Central memory CD4-positive, alpha-beta T cell (primary cell): ENCODE measurements around the gene GPALPP1.
"Not testable (repeated sequence)": the region's sequence is repeated elsewhere in the genome, so short reads cannot be mapped to it uniquely, and the experiment has no call there.

Experiments used
- DNase-seq: peaks from one replicate; pipeline ENCODE4 v3.0.0; 2022
- total RNA-seq, 3 experiments: gene quantifications; one replicate each; lab custom pipeline; 2026; lab: John Stamatoyannopoulos, UW

Gene GPALPP1, protein sequence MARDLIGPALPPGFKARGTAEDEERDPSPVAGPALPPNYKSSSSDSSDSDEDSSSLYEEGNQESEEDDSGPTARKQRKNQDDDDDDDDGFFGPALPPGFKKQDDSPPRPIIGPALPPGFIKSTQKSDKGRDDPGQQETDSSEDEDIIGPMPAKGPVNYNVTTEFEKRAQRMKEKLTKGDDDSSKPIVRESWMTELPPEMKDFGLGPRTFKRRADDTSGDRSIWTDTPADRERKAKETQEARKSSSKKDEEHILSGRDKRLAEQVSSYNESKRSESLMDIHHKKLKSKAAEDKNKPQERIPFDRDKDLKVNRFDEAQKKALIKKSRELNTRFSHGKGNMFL
- total RNA-seq: 40.0 to 66.7 (median 40.3) reads per million in 3 experiments

GRCh38 chr13:44989071-44989889, at the start of gene GPALPP1, which contains the start of gene NUFIP1:
TSS of gene GPALPP1 (plus strand) at chr13:44989538. CDS start at chr13:44989655, 117 bp downstream.
TSS of gene NUFIP1 (minus strand) at chr13:44989471. CDS start at chr13:44989436, 35 bp downstream.
- peak; percentile 89 for DNase-seq

DNA sequence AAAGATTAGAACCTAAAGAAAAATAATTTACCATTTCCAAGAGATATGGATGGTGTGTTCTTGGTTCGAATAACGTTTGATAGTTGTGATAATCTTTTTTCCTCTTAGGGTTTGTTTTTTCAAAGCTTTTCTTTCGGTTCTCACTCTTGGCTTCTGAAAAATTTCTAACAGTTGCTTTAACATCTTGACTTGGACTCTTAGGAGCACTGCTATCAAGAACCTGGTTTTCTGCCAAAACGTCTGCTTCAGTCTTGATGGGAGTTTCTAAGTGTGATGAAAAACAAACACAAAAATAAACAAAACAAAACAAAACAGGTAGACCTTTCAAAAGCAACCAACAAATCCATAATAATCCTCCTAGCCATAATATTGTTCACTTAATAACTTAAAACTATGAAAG, 45.9 kb upstream of the GPALPP1 start:
- not testable (repeated sequence) for DNase-seq

DNA sequence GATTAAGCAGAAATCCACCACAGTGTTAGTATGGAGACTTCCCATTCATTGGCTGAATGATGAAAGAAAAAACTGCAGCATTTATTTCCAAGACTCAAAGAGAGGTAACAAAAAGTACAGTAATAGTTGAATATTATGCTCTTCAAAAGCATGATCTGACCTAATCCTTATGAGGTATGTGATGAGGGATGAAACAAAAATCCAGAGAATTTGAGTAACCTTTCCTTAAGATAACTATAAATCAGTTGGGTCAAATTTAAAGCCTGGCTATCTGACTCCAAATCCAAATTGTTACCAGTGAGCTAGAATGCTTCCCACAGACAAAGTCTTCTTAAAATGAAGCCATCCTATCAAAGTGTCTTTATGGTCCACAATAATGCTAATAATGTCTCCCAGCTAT, 38.2 kb upstream of the GPALPP1 start:
- no peak for DNase-seq

GRCh38 chr13:44952671-44953070, 36.7 kb upstream of the GPALPP1 start:
- DNase-seq: no peak

DNA sequence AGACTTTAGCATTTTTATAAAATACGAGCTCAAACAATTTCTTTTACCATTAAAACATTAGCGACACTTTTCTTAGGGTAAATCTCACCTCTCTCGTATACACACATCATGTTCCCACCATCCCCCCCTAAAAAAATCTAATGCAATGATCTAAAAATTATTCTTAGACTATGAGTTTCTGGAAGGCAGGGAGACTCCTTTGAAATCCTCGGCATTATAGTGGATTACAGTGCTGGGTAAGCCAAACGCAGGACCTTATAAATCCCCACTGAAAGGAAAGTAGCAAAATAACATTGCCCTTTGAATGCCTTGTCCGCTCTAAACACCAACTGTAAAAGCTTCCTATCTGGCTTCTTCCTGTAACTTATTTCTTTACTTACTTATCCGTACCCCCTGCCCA, 35.1 kb upstream of the GPALPP1 start:
- DNase-seq: no peak

DNA sequence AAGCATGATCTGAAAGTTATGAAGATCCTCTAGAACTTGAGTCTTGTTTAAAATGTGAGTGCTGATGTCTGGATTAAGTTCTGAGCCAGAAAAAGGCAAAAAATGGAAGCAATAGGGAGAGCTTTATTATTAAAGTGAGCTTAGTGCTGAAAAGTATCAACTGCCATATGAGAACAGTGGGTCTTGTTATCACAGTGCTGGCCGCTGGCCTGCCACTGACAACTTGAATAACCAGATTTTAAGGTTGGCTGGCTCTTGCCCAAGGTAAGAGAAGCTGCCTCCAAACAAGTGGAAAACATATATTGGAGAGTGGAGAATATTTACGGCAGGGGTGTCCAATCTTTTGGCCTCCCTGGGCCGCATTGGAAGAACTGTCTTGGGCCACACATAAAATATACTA, 33.9 kb upstream of the GPALPP1 start:
- no peak for DNase-seq

- no peak for DNase-seq
These were observed 27.3 kb upstream of the GPALPP1 start for GRCh38 chr13:44961997-44962396.

- no peak for DNase-seq
These were observed 21.5 kb upstream of the GPALPP1 start for GRCh38 chr13:44967704-44968433.

GRCh38 chr13:44968434-44968815, 20.9 kb upstream of the GPALPP1 start:
- DNase-seq: no peak

GRCh38 chr13:44969551-44970484, 19.5 kb upstream of the GPALPP1 start:
- DNase-seq: no peak

DNA sequence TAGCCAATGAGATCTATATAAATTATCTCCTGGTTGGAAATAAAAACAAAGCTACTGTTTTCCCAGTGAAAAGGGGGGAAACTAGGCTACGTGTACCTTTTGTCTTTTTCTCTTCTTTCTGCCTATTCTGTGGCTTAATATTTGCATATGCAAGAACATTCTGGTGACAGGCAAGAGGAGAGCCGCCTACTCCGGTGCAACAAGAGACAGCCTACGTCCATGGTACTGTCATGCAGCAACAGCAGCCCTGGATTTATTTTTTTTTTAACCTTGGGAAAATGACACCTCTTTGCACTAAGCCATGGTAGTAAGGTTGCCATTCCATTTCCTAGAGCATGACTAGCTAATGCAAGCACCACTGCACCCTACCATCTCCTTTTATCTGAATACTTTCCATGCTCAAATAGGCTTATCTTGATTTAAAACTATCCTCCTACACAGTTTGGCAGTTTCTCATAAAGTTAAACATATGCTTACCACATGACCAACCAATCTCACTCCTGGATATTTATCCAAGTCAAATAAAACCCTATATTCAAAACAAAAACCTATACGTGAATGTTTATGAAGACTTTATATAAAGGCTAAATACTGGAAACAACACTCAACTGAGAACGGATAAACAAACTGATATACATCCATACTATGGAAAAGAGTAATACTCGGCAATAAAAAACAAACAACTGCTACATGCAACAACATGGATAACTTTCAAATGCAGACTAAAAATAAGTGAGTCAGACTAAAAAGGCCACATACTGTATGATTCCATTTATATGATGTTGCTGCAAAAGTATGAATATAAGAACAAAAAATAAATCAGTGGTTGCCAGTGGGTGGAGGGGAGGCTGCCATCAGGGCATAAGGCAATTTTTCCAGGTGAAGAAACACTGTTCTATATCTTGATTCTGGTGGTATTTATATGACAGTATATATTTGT, 17.4 kb upstream of the GPALPP1 start:
- no peak for DNase-seq

DNA sequence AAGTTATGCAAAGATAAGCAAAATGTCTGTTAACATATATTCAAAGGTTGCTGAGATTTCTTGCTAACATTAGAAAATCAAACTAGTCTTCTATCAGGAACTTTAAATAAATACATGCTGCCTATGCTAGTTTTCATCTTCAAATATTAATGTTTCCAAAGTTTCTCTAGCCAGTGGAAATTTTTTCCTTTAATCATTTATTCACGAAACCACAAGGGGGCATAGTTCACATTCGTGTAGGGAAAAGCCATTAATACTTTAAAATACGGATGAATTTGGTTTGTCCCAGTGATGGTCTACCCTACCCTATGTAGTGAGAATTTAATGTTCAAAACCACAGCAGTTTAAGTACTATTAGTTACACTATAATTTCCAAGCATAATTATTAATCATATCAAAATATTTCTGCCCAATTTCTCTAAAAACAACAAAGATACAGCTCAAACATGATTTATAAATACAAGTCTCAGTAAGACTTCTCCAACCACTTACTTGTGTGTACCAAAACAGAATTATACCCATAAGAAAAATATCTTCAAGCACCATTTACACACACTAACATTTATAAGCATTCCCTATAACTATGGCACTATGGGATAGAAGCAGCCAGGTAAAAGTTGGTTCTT, 16.3 kb upstream of the GPALPP1 start:
- DNase-seq: peak; percentile 3

GRCh38 chr13:44974056-44974793, 15.1 kb upstream of the GPALPP1 start:
- no peak for DNase-seq

DNA sequence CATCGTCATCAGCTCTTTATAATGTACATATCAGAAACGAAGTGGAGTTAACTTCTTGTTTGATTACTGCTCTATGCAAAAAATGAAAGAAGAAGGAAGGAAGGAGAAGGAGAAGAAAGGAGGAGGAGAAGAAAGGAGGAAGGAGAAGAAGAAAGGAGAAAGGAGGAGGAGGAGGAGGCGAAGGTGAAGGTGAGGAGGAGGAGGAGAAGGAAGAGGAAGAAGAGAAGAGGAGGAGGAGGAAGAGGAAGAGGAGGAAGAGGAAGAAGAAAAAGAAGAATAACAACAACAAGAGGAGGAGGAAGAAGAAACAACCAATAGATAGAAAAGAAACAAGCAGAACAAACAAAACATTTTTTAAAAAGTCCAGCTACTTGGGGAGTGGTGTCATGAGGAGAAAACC, 13.1 kb upstream of the GPALPP1 start:
- no peak for DNase-seq

DNA sequence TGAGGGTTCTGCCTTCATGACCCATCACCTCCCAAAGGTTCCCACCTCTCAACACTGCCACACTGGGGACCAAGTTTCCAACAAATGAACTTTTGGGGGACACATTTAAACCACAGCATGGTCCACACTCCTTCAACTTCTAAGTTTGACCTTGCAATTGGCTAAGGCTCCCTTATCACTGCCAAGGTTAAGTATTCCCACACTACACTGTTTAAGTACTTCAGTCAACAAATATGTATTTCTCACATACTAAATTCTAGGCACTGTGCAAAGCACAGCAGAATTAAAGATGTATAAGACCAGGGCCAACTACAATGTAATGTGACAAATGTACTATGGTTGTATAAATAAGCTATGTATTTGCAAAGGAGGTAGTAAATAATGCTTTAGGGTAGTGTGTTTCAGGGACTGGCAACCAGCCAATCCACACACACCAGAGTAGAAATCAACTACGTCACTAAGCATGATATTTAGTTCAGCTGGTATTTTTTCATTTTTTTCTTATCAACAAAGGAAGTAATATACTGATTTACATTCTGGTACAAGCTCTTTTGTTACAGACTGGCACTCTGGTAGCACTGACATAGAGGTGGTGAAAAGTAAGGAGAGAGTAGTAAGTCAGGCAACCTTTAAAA, 12.3 kb upstream of the GPALPP1 start:
- no peak for DNase-seq

DNA sequence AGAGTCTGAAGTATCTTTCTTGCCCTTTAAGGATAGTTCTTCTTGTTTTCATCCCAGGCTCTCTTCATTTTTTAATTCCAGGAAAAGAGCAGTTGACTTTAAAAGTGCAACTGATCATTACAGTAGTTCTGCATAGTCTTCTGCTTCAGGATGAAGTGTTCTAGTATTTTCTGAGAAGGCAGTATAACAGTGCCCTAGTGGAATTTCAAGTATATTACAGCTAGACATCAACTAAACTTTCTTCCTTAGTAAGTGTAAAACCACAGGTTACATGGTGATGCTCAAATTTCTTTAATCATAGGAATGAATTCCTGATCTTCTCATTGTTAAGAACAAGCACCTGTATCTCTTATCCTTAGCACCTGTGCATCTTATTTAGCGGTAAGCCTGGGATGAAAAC, 11.0 kb upstream of the GPALPP1 start:
- DNase-seq: no peak

DNA sequence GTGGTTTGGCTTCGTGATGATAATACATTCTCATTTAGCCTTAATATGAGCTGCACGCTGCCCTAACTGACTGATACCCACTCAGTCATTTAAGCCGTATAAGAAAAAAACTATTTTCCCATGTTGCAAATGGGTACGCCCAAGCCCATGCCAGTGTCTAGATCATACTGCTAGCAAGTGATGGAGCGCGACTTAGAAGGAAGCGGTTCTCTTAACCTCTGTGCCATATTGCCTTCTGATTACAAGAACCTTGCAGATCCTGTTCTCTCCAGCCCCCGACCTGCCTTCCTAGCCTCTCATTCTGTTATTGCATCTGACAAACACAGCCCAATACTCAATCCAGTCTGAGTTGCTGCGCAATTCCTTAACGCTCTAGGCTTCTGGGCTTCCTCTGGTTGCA, 603 bp downstream of the GPALPP1 start:
- no peak for DNase-seq

- DNase-seq: no peak
These were observed 14.1 kb downstream of the GPALPP1 start for GRCh38 chr13:45003417-45003816.

DNA sequence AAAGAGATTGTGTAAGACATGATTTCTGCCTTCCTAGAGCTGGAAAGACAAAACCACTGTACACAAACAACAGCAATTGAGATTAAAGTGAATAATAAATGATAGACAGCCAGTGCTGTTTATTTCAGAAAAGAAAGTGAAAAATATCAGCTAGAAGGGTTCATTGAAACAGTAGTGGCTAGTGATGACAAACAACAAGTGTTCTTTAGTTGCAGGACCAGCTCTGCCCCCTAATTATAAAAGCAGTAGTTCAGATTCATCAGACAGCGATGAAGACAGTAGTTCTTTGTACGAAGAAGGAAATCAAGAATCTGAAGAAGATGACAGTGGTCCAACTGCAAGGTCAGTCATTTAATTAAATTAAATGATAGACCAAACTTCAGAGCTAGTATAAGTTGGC, 14.8 kb downstream of the GPALPP1 start:
- no peak for DNase-seq
